ENCODE measurements around the gene SORCS2. TPM values are rescaled to one million over a fixed set of nuclear protein-coding genes. Genes with fewer than 3 reads are reported as not detected.

SORCS2 gene
- total and polyA plus RNA-seq, 2 experiments from 2014 or later, result 0.92 to 6.9 TPM

GRCh38 chr4:7772711-7773385 lies 580.5 kb downstream of the SORCS2 start:
- Histone ChIP-seq H3K27ac (no peak overlapping the region), H3K9me3 (ENCODE audit: low read depth) (no peaks in the 10 kb centered on the region), H3K36me3 (peaks cover 21% of the 10 kb centered on the region), H3K27me3 (no peaks in the 10 kb centered on the region), H3K4me3 (no peak overlapping the region), H3K4me1 (ENCODE audit: low read depth) (no peaks in the 10 kb centered on the region)
- no peak for DNase-seq (ENCODE audit: low read depth in 1 of 2, low spot score in 1 of 2)
- TF ChIP-seq CTCF (IDR thresholded peaks at IDR 0.05; ENCODE audit: low read depth, low read length), result no peak

- no peak for DNase-seq (ENCODE audit: low read depth in 1 of 2, low spot score in 1 of 2)
- H3K27me3 ChIP-seq, result no peaks in the 10 kb centered on the region
- TF ChIP-seq CTCF (IDR thresholded peaks at IDR 0.05; ENCODE audit: low read depth, low read length), result no peak
- no peaks in the 10 kb centered on the region for H3K9me3 ChIP-seq (ENCODE audit: low read depth)
- H3K36me3 ChIP-seq, result peaks cover 16% of the 10 kb centered on the region
- H3K4me1 ChIP-seq (ENCODE audit: low read depth), result peaks cover 3% of the 10 kb centered on the region
- H3K27ac ChIP-seq, result no peak overlapping the region
- no peak overlapping the region for H3K4me3 ChIP-seq
These were observed 581.3 kb downstream of the SORCS2 start for GRCh38 chr4:7773401-7774180.

- no peak for DNase-seq (ENCODE audit: low read depth in 1 of 2, low spot score in 1 of 2)
- Histone ChIP-seq H3K27me3 (no peaks in the 10 kb centered on the region), H3K4me1 (ENCODE audit: low read depth) (peaks cover 13% of the 10 kb centered on the region), H3K27ac (no peak overlapping the region), H3K4me3 (no peak overlapping the region), H3K9me3 (ENCODE audit: low read depth) (no peaks in the 10 kb centered on the region), H3K36me3 (peaks cover 16% of the 10 kb centered on the region)
- TF ChIP-seq CTCF (IDR thresholded peaks at IDR 0.05; ENCODE audit: low read depth, low read length), result no peak
These were observed 582.3 kb downstream of the SORCS2 start for GRCh38 chr4:7774301-7775294.

GRCh38 chr4:7775396-7775795 lies 583.1 kb downstream of the SORCS2 start:
- H3K4me3 ChIP-seq, result no peak overlapping the region
- no peak for TF ChIP-seq CTCF (IDR thresholded peaks at IDR 0.05; ENCODE audit: low read depth, low read length)
- peaks cover 16% of the 10 kb centered on the region for H3K36me3 ChIP-seq
- no peak overlapping the region for H3K27ac ChIP-seq
- H3K27me3 ChIP-seq, result no peaks in the 10 kb centered on the region
- no peaks in the 10 kb centered on the region for H3K9me3 ChIP-seq (ENCODE audit: low read depth)
- no peak for DNase-seq (ENCODE audit: low read depth in 1 of 2, low spot score in 1 of 2)
- peaks cover 16% of the 10 kb centered on the region for H3K4me1 ChIP-seq (ENCODE audit: low read depth)

- H3K4me1 ChIP-seq (ENCODE audit: low read depth), result peaks cover 30% of the 10 kb centered on the region
- H3K27me3 ChIP-seq, result no peaks in the 10 kb centered on the region
- no peak overlapping the region for H3K4me3 ChIP-seq
- DNase-seq (ENCODE audit: low read depth in 1 of 2, low spot score in 1 of 2), result no peak
- H3K9me3 ChIP-seq (ENCODE audit: low read depth), result no peaks in the 10 kb centered on the region
- no peak for TF ChIP-seq CTCF (IDR thresholded peaks at IDR 0.05; ENCODE audit: low read depth, low read length)
- no peak overlapping the region for H3K27ac ChIP-seq
- H3K36me3 ChIP-seq, result peaks cover 10% of the 10 kb centered on the region
These were observed 584.8 kb downstream of the SORCS2 start for GRCh38 chr4:7777017-7777710.

Measured in cardiac muscle cell (in vitro differentiated cells and primary cell).